ENCODE measurements around the gene GJD2.

The GJD2 gene

GRCh38 chr15:34754674-34755418 lies at the start of gene GJD2:
TSS of gene GJD2 (minus strand) at chr15:34754998. CDS start at chr15:34754488, 510 bp downstream.
- DNase-seq: no peak

- DNase-seq: no peak
These were observed 49.3 kb upstream of the GJD2 start for GRCh38 chr15:34804113-34804512.

GRCh38 chr15:34802803-34803750 lies 48.3 kb upstream of the GJD2 start:
- DNase-seq: no peak

DNA sequence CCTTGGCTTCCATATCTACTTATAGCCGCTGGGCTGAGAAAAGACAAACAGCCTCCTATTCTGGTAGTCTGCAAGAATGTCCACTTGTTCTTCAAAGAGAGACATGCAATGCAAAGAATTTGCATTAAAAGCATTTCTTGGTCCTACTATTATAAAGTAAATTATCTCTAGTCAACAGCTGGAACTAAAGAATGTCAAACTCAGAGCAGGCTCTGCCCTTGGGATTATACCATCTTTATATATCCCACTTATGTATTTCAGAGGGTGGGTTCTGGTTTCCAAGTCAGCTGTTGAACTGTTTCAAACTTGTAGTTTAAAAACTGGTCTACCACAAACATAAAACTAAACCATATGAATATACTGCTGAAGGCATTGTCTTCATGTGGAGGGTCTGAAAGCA lies 47.6 kb upstream of the GJD2 start:
- no peak for DNase-seq

DNA sequence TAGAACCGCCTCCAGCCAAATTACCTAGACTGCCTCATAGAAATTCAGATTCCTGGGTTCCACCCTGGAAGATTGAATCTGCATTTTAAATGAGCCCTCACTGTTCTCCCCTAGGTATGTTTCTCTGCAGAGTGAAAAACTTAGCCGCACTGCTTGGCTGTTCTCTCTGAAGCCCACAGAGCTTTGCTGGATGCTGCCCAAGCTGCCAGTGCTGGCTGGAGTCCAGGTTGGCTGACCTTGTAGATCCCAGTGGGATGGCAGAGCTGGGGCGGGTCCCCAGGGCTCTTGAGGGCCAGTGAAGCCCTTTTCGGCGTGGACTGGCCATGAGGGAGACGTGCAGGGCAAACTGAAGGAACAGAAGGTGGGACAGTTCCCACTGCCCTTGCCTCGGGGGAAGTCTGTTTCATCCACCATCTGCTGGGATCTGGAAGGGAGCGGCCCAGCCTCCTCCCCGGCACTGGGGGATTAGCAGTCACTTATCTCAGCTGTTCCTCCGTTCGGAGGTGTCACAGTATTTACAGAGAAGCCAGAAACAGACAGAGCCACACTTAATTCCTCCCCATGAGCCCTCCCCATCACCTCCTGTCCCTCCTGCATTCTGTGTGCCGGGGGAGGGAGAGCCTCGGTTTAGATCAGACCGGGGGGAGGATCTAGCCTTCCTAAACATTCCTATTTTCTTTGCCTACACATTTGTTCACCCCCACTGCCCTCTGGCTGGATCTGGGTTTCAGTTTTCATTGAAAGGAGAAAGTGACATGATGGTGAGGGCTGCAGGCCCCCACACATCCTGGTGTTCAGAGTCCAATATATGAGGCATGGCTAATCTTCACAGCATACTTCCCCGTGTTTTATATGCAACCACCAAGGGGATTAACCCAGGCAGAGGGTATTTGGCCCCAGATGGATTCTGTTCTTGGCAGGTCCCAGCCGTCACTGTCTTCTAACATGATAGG lies 44.6 kb upstream of the GJD2 start:
- DNase-seq: no peak

- DNase-seq: no peak
These were observed 42.1 kb upstream of the GJD2 start for GRCh38 chr15:34796847-34797435.

DNA sequence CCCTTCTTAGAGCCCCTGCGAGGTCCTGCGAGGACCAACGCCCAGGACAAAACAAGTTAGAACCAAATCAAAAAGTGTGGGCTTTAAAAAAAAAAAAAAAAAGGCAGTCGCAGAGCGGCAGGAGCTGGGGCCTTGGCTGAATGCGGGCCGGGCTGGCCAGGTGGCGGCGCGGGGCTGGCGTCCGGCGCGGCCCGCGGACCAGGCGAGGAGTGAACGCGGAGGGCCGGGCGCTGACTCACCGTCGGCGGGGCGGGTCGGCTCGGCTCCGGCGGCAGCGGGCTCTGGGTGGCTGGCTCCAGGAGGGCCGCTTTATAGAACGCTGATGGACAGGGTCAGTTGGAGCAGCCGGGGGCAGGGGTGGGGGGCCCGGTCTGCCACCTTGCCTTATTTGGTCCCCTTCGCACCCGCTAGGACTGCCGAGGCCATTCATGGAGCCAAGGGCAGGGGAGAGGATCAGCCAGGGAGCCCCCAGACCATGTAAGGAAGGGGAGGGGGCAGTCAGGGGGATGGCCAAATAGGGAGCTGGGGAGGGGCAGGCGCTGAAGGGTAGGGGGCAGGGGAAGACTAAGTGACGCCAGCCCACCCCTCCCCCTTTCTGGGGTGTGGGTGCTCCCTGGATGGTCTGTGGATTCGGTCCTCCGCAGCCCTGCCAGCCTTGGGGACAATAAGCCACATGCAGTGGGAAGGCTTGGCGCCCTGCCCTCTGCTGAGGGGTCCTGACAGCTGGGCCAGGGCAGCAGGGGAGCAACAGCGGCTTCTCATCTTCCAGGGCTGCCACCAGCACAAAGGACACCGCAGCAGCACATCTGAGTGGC lies 40.7 kb upstream of the GJD2 start, which contains the start of gene ACTC1:
Gene ACTC1 (minus strand): TSS at position 283 of the 815 bp plus-strand sequence. CDS start 741 bp downstream, outside the sequence.
- DNase-seq: no peak

- DNase-seq: no peak
These were observed 39.9 kb upstream of the GJD2 start for GRCh38 chr15:34794590-34795206.

DNA sequence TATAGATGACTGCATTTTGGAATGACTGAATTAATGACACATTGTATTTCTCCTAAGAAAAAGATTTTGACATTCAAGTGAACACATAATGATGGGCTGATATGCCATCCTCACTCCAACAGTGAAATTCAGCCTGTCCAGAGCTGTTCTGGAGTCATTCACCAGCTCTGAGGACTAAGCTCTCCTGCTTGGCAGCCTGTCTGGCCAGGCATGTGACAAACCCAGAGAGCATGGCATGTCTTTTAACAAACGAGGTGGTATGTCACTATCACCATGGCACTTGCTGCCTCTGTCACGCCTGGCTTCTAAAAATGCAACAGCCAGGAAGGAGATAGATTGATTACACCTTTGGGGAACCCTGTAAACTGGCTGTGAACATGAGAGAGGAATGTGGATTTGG lies 39.1 kb upstream of the GJD2 start:
- no peak for DNase-seq

DNA sequence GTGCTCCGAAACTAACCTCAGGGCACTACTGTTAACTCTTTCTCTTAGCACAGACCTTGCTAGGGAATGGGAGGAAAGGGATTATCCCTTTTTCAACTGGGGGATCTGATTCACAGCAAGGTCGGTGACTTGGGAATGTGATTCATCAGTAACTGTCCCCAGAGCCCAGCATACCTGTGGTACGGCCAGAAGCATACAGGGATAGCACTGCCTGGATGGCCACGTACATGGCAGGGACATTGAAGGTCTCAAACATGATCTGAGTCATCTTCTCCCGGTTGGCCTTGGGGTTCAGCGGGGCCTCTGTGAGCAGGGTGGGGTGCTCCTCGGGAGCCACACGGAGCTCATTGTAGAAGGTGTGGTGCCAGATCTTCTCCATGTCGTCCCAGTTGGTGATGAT lies 38.3 kb upstream of the GJD2 start:
- no peak for DNase-seq

DNA sequence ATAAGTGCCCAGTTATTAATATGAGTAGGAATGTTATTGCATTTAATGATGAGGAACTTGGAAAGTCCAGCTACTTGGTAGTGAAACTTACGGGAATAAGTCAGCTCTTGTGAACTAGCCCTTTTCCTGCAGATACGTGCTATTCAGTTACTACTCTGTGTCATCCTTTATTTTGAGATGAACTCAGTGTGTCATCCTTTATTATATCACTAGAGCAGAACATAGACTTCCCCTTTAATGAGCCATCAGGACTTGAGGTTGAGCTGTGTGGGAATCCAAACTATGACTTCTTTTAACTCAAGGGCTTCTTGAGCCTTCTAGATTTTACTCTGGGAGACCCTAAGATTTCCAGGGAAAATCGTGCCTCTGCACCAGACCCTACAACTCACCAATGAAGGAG lies 36.9 kb upstream of the GJD2 start:
- DNase-seq: no peak

DNA sequence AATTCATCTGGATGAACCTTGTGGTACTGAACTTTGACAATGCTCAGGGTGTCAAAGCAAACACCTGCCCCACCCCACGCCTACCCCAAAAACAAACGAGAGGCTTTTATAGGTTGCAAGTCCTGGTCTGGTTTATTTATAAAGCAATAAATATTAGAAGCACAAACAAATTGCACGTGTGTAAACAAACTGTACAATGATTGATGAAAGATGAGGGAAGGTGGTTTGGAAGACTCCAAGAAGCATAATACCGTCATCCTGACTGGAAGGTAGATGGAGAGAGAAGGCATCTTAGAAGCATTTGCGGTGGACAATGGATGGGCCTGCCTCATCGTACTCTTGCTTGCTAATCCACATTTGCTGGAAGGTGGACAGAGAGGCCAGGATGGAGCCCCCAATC lies 35.3 kb upstream of the GJD2 start:
- DNase-seq: no peak

GRCh38 chr15:34789326-34789725 lies 34.5 kb upstream of the GJD2 start:
- DNase-seq: no peak

DNA sequence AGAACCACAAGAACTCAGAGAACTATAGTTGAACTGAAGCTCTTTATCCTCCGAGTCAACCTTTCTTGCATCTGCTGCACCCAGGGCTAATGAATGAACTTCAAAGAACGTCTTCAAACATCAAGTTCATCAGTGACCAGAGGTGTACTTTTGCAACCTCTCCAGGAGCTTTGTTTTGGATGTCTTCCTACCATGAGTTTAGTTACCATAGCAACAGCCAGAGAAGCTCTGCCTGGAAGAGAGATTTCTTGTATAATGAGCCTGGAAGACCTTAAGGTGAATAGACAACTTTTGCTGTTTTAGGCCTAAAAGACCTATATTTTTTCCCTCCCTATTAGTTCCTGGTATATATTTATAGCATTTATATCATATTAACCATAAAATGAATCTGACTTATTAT lies 31.4 kb upstream of the GJD2 start:
- no peak for DNase-seq

- no peak for DNase-seq
These were observed 29.2 kb upstream of the GJD2 start for GRCh38 chr15:34783991-34784390.

GRCh38 chr15:34783431-34783830 lies 28.6 kb upstream of the GJD2 start:
- DNase-seq: no peak

DNA sequence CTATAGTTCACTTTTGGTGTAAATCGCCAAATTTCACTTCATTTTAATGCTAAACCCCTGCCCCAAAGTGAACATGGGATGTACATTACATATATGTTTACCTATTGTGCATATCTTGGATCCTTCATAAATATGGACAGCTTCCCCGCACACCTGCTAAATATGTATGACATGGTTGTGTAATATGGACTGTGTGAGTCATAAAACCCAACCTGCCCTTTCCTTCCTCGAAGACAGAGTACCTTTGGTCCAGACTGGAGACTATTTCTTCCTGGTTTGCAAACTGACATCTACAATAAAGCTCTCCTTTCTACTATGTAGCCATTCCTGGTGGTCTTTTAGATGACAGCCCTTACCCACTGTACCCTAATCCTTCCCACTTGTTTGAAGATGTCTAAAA lies 28.1 kb upstream of the GJD2 start:
- DNase-seq: no peak

GRCh38 chr15:34780725-34781124 lies 25.9 kb upstream of the GJD2 start:
- DNase-seq: no peak

DNA sequence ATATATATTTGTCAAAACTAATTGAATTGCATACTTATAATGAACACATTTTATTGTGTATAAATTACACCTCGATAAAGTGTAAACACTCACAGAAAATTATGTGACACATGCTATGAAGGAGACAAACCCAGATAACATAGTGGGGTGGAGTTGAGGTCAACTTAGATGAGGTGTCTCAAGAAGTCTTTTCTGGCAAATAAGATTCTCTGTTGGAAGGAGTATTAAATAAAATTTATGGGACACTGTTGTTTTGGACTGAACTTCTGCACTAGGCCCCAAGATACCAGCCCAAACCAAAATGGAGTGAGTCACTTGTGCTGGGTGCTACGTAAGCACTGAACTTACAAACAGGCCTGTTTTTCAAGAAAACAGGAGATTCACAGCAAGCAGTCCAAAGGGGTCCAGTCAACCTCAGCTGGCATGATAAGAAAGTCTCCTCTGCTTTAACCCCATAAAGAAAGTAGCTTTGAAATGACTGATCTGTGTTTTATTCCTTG lies 21.9 kb upstream of the GJD2 start:
- no peak for DNase-seq

DNA sequence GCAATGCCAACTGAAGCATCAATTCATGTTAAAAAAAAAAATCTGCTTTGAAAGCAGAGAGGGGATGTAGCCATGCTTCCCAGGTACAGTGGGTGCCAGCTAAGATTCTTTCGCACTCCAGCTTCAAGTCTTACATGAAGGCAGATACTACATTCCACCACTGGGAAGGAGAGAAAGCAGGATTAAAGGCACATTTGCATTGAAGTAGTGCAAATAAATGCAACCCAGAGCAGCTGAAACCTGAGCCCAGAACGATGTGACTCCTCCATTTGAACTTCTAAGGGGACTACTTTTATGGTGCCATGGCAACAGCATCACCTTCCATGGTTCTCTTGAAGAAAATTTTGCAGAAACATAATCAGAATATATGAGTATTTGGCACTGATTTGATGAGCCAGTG lies 19.1 kb upstream of the GJD2 start:
- no peak for DNase-seq

- DNase-seq: no peak
These were observed 18.2 kb upstream of the GJD2 start for GRCh38 chr15:34773013-34773412.
